Suprapubic skin (tissue), 4 donors: ENCODE measurements around the gene NODAL.

Source experiments
- EP300 ChIP-seq: sonication (generic); formaldehyde crosslinking; IDR thresholded peaks from one replicate; pipeline ENCODE4 v1.6.1; 2017; ENCODE audit warnings: antibody characterized with exemption
- POLR2A ChIP-seq, 2 donors: fragments of 450-650 bp; IDR thresholded peaks; one replicate each; pipeline ENCODE4 v1.6.1; 2017; ENCODE audit warnings: antibody characterized with exemption in 2 of 2, mild to moderate bottlenecking in 2 of 2, moderate library complexity in 2 of 2
- POLR2AphosphoS5 ChIP-seq, 3 donors: sonication (generic); formaldehyde crosslinking; IDR thresholded peaks; one replicate each; pipeline ENCODE4 v1.6.1; 2017; ENCODE audit warnings: antibody characterized with exemption in 3 of 3
- TF ChIP-seq, protein P1 (sequence below), 2 donors: fragments of 200-600 bp in 1 of 2; fragments of 450-650 bp in 1 of 2; sonication (generic) in 1 of 2; IDR thresholded peaks; one replicate each; pipeline ENCODE4 v1.5.1; 2016 to 2019; ENCODE audit warnings: antibody characterized with exemption in 2 of 2, mild to moderate bottlenecking in 1 of 2, moderate library complexity in 1 of 2

DNA sequence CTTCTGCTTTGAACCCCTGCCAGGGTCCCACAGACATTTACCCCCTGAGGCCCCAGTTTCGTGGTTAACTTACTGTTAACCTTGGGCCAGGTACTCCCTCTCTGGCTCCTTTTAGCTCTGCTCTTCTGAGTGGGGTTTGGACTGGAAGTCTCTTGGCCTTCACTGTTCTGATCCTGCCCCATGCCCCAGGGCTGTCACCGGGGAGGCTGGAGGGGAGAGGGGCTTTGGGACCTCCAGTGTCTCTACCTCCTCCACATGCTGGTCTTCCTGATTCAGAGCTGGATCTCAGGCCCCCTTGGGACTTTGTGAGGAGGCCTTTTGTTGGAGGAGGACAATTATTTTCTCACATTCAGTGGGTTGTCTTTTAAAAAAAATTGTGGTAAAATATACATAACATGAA lies 24.4 kb upstream of the NODAL start:
- TF ChIP-seq POLR2AphosphoS5 (IDR thresholded peaks at IDR 0.05) (no peak), POLR2A (IDR thresholded peaks at IDR 0.05) (no peak), EP300 (no peak)
- TF ChIP-seq, protein P1, sequence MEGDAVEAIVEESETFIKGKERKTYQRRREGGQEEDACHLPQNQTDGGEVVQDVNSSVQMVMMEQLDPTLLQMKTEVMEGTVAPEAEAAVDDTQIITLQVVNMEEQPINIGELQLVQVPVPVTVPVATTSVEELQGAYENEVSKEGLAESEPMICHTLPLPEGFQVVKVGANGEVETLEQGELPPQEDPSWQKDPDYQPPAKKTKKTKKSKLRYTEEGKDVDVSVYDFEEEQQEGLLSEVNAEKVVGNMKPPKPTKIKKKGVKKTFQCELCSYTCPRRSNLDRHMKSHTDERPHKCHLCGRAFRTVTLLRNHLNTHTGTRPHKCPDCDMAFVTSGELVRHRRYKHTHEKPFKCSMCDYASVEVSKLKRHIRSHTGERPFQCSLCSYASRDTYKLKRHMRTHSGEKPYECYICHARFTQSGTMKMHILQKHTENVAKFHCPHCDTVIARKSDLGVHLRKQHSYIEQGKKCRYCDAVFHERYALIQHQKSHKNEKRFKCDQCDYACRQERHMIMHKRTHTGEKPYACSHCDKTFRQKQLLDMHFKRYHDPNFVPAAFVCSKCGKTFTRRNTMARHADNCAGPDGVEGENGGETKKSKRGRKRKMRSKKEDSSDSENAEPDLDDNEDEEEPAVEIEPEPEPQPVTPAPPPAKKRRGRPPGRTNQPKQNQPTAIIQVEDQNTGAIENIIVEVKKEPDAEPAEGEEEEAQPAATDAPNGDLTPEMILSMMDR (IDR thresholded peaks at IDR 0.05): no peak
